HepG2 (cell line): ENCODE results near the gene NCKAP5L. TPM values are rescaled to one million over a fixed set of nuclear protein-coding genes. Genes with fewer than 3 reads are reported as not detected.

Experiments used
- CCAR2 ChIP-seq: fragments of 200-400 bp; formaldehyde crosslinking; optimal IDR thresholded peaks from 2 replicates; pipeline ENCODE3; 2018; ENCODE audit warnings: low read depth, mild to moderate bottlenecking, low read length, moderate library complexity
- CHD2 ChIP-seq: IDR thresholded peaks from 2 replicates; pipeline ENCODE4 v1.6.1; 2011; ENCODE audit warnings: low read depth, low read length, improper control_type of control experiment
- ERF ChIP-seq: IDR thresholded peaks from 2 replicates; pipeline ENCODE4 v1.6.1; 2018; ENCODE audit warnings: missing biosample characterization, missing genetic modification reagents
- FOXO4 ChIP-seq: sonication (generic); formaldehyde crosslinking; conservative IDR thresholded peaks from 2 replicates; pipeline ENCODE4 v1.8.1; 2023; ENCODE audit warnings: missing genetic modification reagents
- HES4 ChIP-seq: sonication (generic); formaldehyde crosslinking; IDR thresholded peaks from 2 replicates; pipeline ENCODE4 v1.9.0; 2021; ENCODE audit warnings: mild to moderate bottlenecking, missing genetic modification reagents, borderline replicate concordance
- IRF1 ChIP-seq: sonication (generic); formaldehyde crosslinking; IDR thresholded peaks from 2 replicates; pipeline ENCODE4 v1.4.0; 2020; ENCODE audit warnings: low read depth, mild to moderate bottlenecking, missing genetic modification reagents
- KAT8 ChIP-seq: IDR thresholded peaks from 2 replicates; pipeline ENCODE4 v1.6.1; 2016; ENCODE audit warnings: missing genetic modification reagents, missing compliant biosample characterization
- KMT2A ChIP-seq: sonication (generic); formaldehyde crosslinking; IDR thresholded peaks from 2 replicates; pipeline ENCODE4 v1.4.0; 2020; ENCODE audit warnings: missing genetic modification reagents
- MNT ChIP-seq: fragments of 450-650 bp; IDR thresholded peaks from 2 replicates; pipeline ENCODE4 v1.6.1; 2016
- SNRNP70 ChIP-seq: fragments of 200-400 bp; formaldehyde crosslinking; IDR thresholded peaks from 2 replicates; pipeline ENCODE4 v1.6.1; 2017; ENCODE audit warnings: mild to moderate bottlenecking, low read depth, low read length, moderate library complexity
- THAP7 ChIP-seq: sonication (generic); formaldehyde crosslinking; IDR thresholded peaks from 2 replicates; pipeline ENCODE4 v1.8.1; 2023; ENCODE audit warnings: mild to moderate bottlenecking, missing genetic modification reagents
- ZNF407 ChIP-seq: sonication (generic); formaldehyde crosslinking; IDR thresholded peaks from one replicate; pipeline ENCODE4 v1.5.1; 2020; ENCODE audit warnings: mild to moderate bottlenecking, missing genetic modification reagents; ENCODE audit errors: not compliant biosample characterization
- ZNF530 ChIP-seq: sonication (generic); formaldehyde crosslinking; IDR thresholded peaks from 2 replicates; pipeline ENCODE4 v1.5.0; 2020; ENCODE audit warnings: low read depth, mild to moderate bottlenecking, missing genetic modification reagents
- ZNF546 ChIP-seq: sonication (generic); formaldehyde crosslinking; conservative IDR thresholded peaks from 2 replicates; pipeline ENCODE4 v1.8.1; 2023; ENCODE audit warnings: mild to moderate bottlenecking, missing genetic modification reagents
- ZNF567 ChIP-seq: sonication (generic); formaldehyde crosslinking; IDR thresholded peaks from 2 replicates; pipeline ENCODE4 v1.8.1; 2023; ENCODE audit warnings: mild to moderate bottlenecking, missing genetic modification reagents, borderline replicate concordance
- polyA plus RNA-seq, 8 experiments: library from polyadenylated mRNA; depleted of rRNA in 3 of 8; stranded (reverse) in 7 of 8; unstranded in 1 of 8; fragments of >200 nt; fragmentation: Illumina TruSeq in 4 of 8; extraction: Trizol in 4 of 8; gene quantifications; 2 replicates each; pipeline versions ENCODE4 v1.2.1 to v1.2.3, GENCODE V29; 2011 to 2016; ENCODE audit warnings: low read depth in 4 of 8, missing spikeins in 1 of 8, mixed read lengths in 1 of 8; ENCODE audit not compliant: insufficient read depth in 1 of 8
- total RNA-seq, 5 experiments: library from RNA; depleted of rRNA; stranded (reverse); fragments of >200 nt; fragmentation: Illumina TruSeq; extraction: Trizol; gene quantifications; 2 replicates each; pipeline ENCODE4 v1.2.3, GENCODE V29; 2016; ENCODE audit warnings: low read depth in 1 of 5

NCKAP5L gene
- total and polyA plus RNA-seq, 2 of the 13 experiments (the other 11 are each of a cell fraction or from before 2014, with no cell fraction given), result 4.1 to 9.0 TPM

GRCh38 chr12:49828133-49829091 lies at the start of gene NCKAP5L (continued):
- peak; percentile 74 for TF ChIP-seq ZNF407 (CRISPR knock-in tag)
- peak; percentile 80 for TF ChIP-seq KAT8 (CRISPR knock-in tag)
- TF ChIP-seq ZNF530 (CRISPR knock-in tag), result no peak
- no peak for TF ChIP-seq THAP7 (CRISPR knock-in tag)
- TF ChIP-seq KMT2A (CRISPR knock-in tag), result peak; percentile 65; the same call in 1 of the 2 replicates
- 0 out of 2 replicates have a peak, but pooled peaks have one; percentile 23 for TF ChIP-seq MNT
- TF ChIP-seq ZNF546 (CRISPR knock-in tag), result no peak
- TF ChIP-seq SNRNP70, result no peak
- 0 out of 2 replicates have a peak, but pooled peaks have one; percentile 14 for TF ChIP-seq HES4 (CRISPR knock-in tag)
- no peak for TF ChIP-seq FOXO4
- TF ChIP-seq IRF1 (CRISPR knock-in tag), result no peak
- 0 out of 2 replicates have a peak, but pooled peaks have one; percentile 41 for TF ChIP-seq ZNF567
- no peak for TF ChIP-seq CHD2
- TF ChIP-seq CCAR2, result no peak
- 0 out of 2 replicates have a peak, but pooled peaks have one; percentile 50 for TF ChIP-seq ERF (CRISPR knock-in tag)
